ENCODE data around the gene KIF6. TPM values are rescaled to one million over a fixed set of nuclear protein-coding genes. Genes with fewer than 3 reads are reported as not detected.

Gene KIF6
- total RNA-seq, 2 experiments from 2014 or later, result not detected

GRCh38 chr6:39558079-39558478, 167.1 kb downstream of the KIF6 start:
- H3K27me3 Mint-ChIP-seq, result peaks cover 9% of the 10 kb centered on the region
- no peak overlapping the region for H3K27ac Mint-ChIP-seq
- no peak for DNase-seq
- ChIA-PET POLR2A (no interaction called here), CTCF (no interaction called here)
- H3K36me3 Mint-ChIP-seq (ENCODE audit: low read depth), result no peaks in the 10 kb centered on the region
- no peaks in the 10 kb centered on the region for H3K9me3 Mint-ChIP-seq
- no peaks in the 10 kb centered on the region for H3K4me1 Mint-ChIP-seq
- no peak overlapping the region for H3K4me3 Mint-ChIP-seq

- H3K36me3 Mint-ChIP-seq (ENCODE audit: low read depth), result no peaks in the 10 kb centered on the region
- no peak overlapping the region for H3K4me3 Mint-ChIP-seq
- POLR2A ChIA-PET, result no interaction called here
- no peaks in the 10 kb centered on the region for H3K9me3 Mint-ChIP-seq
- H3K27me3 Mint-ChIP-seq, result peaks cover 9% of the 10 kb centered on the region
- H3K27ac Mint-ChIP-seq, result no peak overlapping the region
- no peak for DNase-seq
- CTCF ChIA-PET, result no interaction called here
- no peaks in the 10 kb centered on the region for H3K4me1 Mint-ChIP-seq
Measured at GRCh38 chr6:39555136-39555535, 170.1 kb downstream of the KIF6 start.

GRCh38 chr6:39553860-39554802, 171.1 kb downstream of the KIF6 start:
- Mint-ChIP-seq H3K27ac (no peak overlapping the region), H3K4me1 (no peaks in the 10 kb centered on the region), H3K36me3 (ENCODE audit: low read depth) (no peaks in the 10 kb centered on the region), H3K4me3 (no peak overlapping the region), H3K27me3 (peaks cover 9% of the 10 kb centered on the region), H3K9me3 (no peaks in the 10 kb centered on the region)
- CTCF ChIA-PET, result interaction anchor here (0.5 kb wide), 1 partner anchor 1375 kb away, joined by 3 read pairs; no protein-coding TSS in a partner anchor
- no peak for DNase-seq
- POLR2A ChIA-PET, result no interaction called here

- DNase-seq, result no peak
- Mint-ChIP-seq H3K4me1 (no peaks in the 10 kb centered on the region), H3K36me3 (ENCODE audit: low read depth) (no peaks in the 10 kb centered on the region), H3K4me3 (no peak overlapping the region), H3K27ac (no peak overlapping the region), H3K9me3 (no peaks in the 10 kb centered on the region), H3K27me3 (peaks cover 6% of the 10 kb centered on the region)
- POLR2A ChIA-PET, result no interaction called here
- CTCF ChIA-PET, result no interaction called here
Measured at GRCh38 chr6:39553029-39553428, 172.2 kb downstream of the KIF6 start.

- Mint-ChIP-seq H3K27ac (no peak overlapping the region), H3K36me3 (ENCODE audit: low read depth) (no peaks in the 10 kb centered on the region), H3K4me3 (no peak overlapping the region), H3K27me3 (peaks cover 4% of the 10 kb centered on the region), H3K4me1 (no peaks in the 10 kb centered on the region), H3K9me3 (no peaks in the 10 kb centered on the region)
- DNase-seq, result no peak
- ChIA-PET POLR2A (no interaction called here), CTCF (interaction anchor here (1.2 kb wide), 1 partner anchor 10 kb away, joined by 3 read pairs; no protein-coding TSS in a partner anchor)
Measured at GRCh38 chr6:39550191-39550590, 175.0 kb downstream of the KIF6 start.

GRCh38 chr6:39546731-39547130, 178.5 kb downstream of the KIF6 start:
- POLR2A ChIA-PET, result no interaction called here
- H3K9me3 Mint-ChIP-seq, result no peaks in the 10 kb centered on the region

GRCh38 chr6:39543950-39544349, 181.3 kb downstream of the KIF6 start:
- ChIA-PET CTCF (no interaction called here), POLR2A (no interaction called here)
- Mint-ChIP-seq H3K36me3 (ENCODE audit: low read depth) (no peaks in the 10 kb centered on the region), H3K4me3 (no peak overlapping the region), H3K4me1 (no peaks in the 10 kb centered on the region), H3K27ac (no peak overlapping the region), H3K9me3 (no peaks in the 10 kb centered on the region), H3K27me3 (peaks cover 10% of the 10 kb centered on the region)
- no peak for DNase-seq

More at GRCh38 chr6:39546731-39547130, 178.5 kb downstream of the KIF6 start:
- Mint-ChIP-seq H3K27ac (no peak overlapping the region), H3K4me3 (no peak overlapping the region), H3K4me1 (no peaks in the 10 kb centered on the region), H3K36me3 (ENCODE audit: low read depth) (no peaks in the 10 kb centered on the region), H3K27me3 (peaks cover 11% of the 10 kb centered on the region)
- CTCF ChIA-PET, result no interaction called here
- DNase-seq, result no peak

- no peak overlapping the region for H3K4me3 Mint-ChIP-seq
- no peak for DNase-seq
- ChIA-PET POLR2A (no interaction called here), CTCF (no interaction called here)
- H3K9me3 Mint-ChIP-seq, result no peaks in the 10 kb centered on the region
- H3K36me3 Mint-ChIP-seq (ENCODE audit: low read depth), result no peaks in the 10 kb centered on the region
- H3K27me3 Mint-ChIP-seq, result peaks cover 10% of the 10 kb centered on the region
- no peaks in the 10 kb centered on the region for H3K4me1 Mint-ChIP-seq
- H3K27ac Mint-ChIP-seq, result no peak overlapping the region
Measured at GRCh38 chr6:39543095-39543494, 182.1 kb downstream of the KIF6 start.

GRCh38 chr6:39540454-39540853, 184.8 kb downstream of the KIF6 start:
- H3K27ac Mint-ChIP-seq, result no peak overlapping the region
- peaks cover 7% of the 10 kb centered on the region for H3K27me3 Mint-ChIP-seq
- no peaks in the 10 kb centered on the region for H3K9me3 Mint-ChIP-seq
- POLR2A ChIA-PET, result no interaction called here
- H3K36me3 Mint-ChIP-seq (ENCODE audit: low read depth), result no peaks in the 10 kb centered on the region
- CTCF ChIA-PET, result no interaction called here
- H3K4me1 Mint-ChIP-seq, result no peaks in the 10 kb centered on the region
- DNase-seq, result no peak
- H3K4me3 Mint-ChIP-seq, result no peak overlapping the region

- Mint-ChIP-seq H3K4me1 (peaks cover 3% of the 10 kb centered on the region), H3K36me3 (ENCODE audit: low read depth) (no peaks in the 10 kb centered on the region), H3K9me3 (no peaks in the 10 kb centered on the region), H3K4me3 (no peak overlapping the region), H3K27me3 (peaks cover 17% of the 10 kb centered on the region), H3K27ac (no peak overlapping the region)
- POLR2A ChIA-PET, result no interaction called here
- CTCF ChIA-PET, result no interaction called here
- DNase-seq, result no peak
Measured at GRCh38 chr6:39530201-39530759, 194.9 kb downstream of the KIF6 start.

- CTCF ChIA-PET, result no interaction called here
- peaks cover 17% of the 10 kb centered on the region for H3K27me3 Mint-ChIP-seq
- no peaks in the 10 kb centered on the region for H3K9me3 Mint-ChIP-seq
Measured at GRCh38 chr6:39527792-39528564, 197.2 kb downstream of the KIF6 start.

GRCh38 chr6:39524007-39524406, 201.2 kb downstream of the KIF6 start:
- Mint-ChIP-seq H3K27ac (no peak overlapping the region), H3K4me3 (no peak overlapping the region), H3K27me3 (peaks cover 16% of the 10 kb centered on the region), H3K4me1 (no peaks in the 10 kb centered on the region), H3K36me3 (ENCODE audit: low read depth) (no peaks in the 10 kb centered on the region), H3K9me3 (no peaks in the 10 kb centered on the region)
- POLR2A ChIA-PET, result no interaction called here
- no peak for DNase-seq
- CTCF ChIA-PET, result no interaction called here

More at GRCh38 chr6:39527792-39528564, 197.2 kb downstream of the KIF6 start:
- Mint-ChIP-seq H3K36me3 (ENCODE audit: low read depth) (no peaks in the 10 kb centered on the region), H3K4me1 (peaks cover 3% of the 10 kb centered on the region), H3K27ac (no peak overlapping the region), H3K4me3 (no peak overlapping the region)
- DNase-seq, result no peak
- POLR2A ChIA-PET, result no interaction called here

GRCh38 chr6:39521958-39522357, 203.2 kb downstream of the KIF6 start:
- CTCF ChIA-PET, result no interaction called here
- no peak overlapping the region for H3K27ac Mint-ChIP-seq
- H3K4me1 Mint-ChIP-seq, result no peaks in the 10 kb centered on the region
- H3K36me3 Mint-ChIP-seq (ENCODE audit: low read depth), result no peaks in the 10 kb centered on the region
- no peak for DNase-seq
- H3K4me3 Mint-ChIP-seq, result no peak overlapping the region
- no peaks in the 10 kb centered on the region for H3K9me3 Mint-ChIP-seq
- POLR2A ChIA-PET, result no interaction called here
- H3K27me3 Mint-ChIP-seq, result peaks cover 8% of the 10 kb centered on the region

Measured in activated CD4-positive, alpha-beta memory T cell treated with anti-CD3 and anti-CD28 coated beads, Interleukin-2, amount 10 ng/mL, durations not matched to agents 7 days and 5 days (primary cell).